Breast epithelium (tissue), 4 donors: ENCODE data around the gene H1-8. TPM values are rescaled to one million over a fixed set of nuclear protein-coding genes. Genes with fewer than 3 reads are reported as not detected.

Source experiments
- DNase-seq, 2 donors: peaks; one replicate each; pipeline ENCODE4 v3.0.0-alpha.2; 2019; ENCODE audit warnings: low spot score in 2 of 2
- H3K27ac ChIP-seq, 2 donors: fragments of 200-600 bp; sonication (generic) in 1 of 2; one replicate each; pipeline ENCODE4 v1.5.1; 2016 to 2019; ENCODE audit warnings: mild to moderate bottlenecking in 1 of 2
- H3K27me3 ChIP-seq, 2 donors: fragments of 200-600 bp; sonication (generic) in 1 of 2; one replicate each; pipeline versions ENCODE4 v1.5.1 to v1.6.0; 2017 to 2019; ENCODE audit warnings: control low read depth in 1 of 2, mild to moderate bottlenecking in 1 of 2
- H3K36me3 ChIP-seq: fragments of 200-600 bp; one replicate; pipeline ENCODE4 v1.5.1; 2019
- H3K4me1 ChIP-seq, 2 donors: fragments of 200-600 bp; sonication (generic); one replicate each; pipeline ENCODE4 v1.5.1; 2016 to 2019; ENCODE audit warnings: control low read depth in 1 of 2
- H3K4me3 ChIP-seq, 3 donors: fragments of 200-600 bp; sonication (generic); 1 replicate in 2 of 3; 2 replicates in 1 of 3; pipeline ENCODE4 v1.5.1; 2016 to 2019; ENCODE audit warnings: mild to moderate bottlenecking in 3 of 3, moderate library complexity in 2 of 3
- H3K9me3 ChIP-seq, 2 donors: fragments of 200-600 bp; sonication (generic) in 1 of 2; one replicate each; pipeline ENCODE4 v1.5.1; 2016 to 2019; ENCODE audit warnings: control low read depth in 1 of 2
- POLR2A ChIP-seq: fragments of 450-650 bp; IDR thresholded peaks from one replicate; pipeline ENCODE4 v1.6.1; 2016; ENCODE audit warnings: antibody characterized with exemption, mild to moderate bottlenecking, moderate library complexity
- POLR2AphosphoS5 ChIP-seq, 3 donors: sonication (generic); formaldehyde crosslinking; IDR thresholded peaks; one replicate each; pipeline ENCODE4 v1.6.1; 2017; ENCODE audit warnings: antibody characterized with exemption in 3 of 3
- intact Hi-C: fragments of 100-400 bp; cut with DNase I; formaldehyde crosslinking; loops from one replicate; pipeline ENCODE4 v1.15.1; 2023; ENCODE audit warnings: low total_unique reads
- total RNA-seq, 3 donors: library from RNA; depleted of rRNA; stranded (reverse); fragments of >200 nt; gene quantifications; one replicate each; pipeline ENCODE4 v1.1.0, GENCODE V29; 2016
- TF ChIP-seq, protein P1 (sequence below), 3 donors: fragments of 450-650 bp; IDR thresholded peaks; one replicate each; pipeline ENCODE4 v1.5.1; 2016 to 2017; ENCODE audit warnings: antibody characterized with exemption in 3 of 3, mild to moderate bottlenecking in 3 of 3, moderate library complexity in 3 of 3

Gene H1-8
- total RNA-seq, 3 donors from 2014 or later: not detected

DNA sequence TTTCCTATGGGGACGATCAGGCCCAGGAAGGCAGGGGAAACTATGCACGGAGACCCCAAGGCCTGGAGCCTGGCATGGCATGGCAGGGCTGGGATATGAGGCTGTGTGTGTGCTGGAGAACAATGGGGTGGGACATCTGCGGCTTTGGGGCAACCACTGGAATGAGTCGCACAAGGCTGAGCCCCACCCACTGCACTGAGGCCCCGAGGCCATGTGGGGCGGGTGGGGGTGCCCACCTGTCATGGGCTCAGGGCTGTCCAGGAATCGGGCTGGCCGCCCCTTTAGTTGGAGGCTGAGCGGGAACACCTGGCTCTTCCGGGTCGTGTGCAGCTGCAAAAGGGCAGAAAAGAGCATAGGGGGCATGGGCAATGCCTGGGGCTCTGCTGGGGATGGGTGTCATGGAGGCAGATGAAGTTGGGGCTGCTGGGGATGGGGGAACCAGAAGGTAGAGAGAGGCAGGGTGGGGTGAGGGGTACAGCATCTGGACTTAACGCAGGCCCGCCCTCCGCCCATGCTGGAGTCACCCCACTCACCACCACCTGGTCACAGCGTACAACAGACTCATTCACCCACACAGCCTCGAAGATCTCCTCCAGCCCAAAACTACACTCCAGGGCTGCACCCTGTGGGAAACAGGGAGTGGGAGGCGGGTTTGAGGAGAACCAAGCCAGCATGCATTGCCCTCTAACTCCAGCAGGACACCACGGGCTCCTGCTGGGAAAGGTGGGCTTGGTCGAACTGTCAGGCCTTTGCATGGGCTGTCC, 32.4 kb downstream of the H1-8 start:
- no peak overlapping the region for H3K4me3 ChIP-seq
- DNase-seq: no peak
- H3K27me3 ChIP-seq: no peaks in the 10 kb centered on the region
- TF ChIP-seq, protein P1, sequence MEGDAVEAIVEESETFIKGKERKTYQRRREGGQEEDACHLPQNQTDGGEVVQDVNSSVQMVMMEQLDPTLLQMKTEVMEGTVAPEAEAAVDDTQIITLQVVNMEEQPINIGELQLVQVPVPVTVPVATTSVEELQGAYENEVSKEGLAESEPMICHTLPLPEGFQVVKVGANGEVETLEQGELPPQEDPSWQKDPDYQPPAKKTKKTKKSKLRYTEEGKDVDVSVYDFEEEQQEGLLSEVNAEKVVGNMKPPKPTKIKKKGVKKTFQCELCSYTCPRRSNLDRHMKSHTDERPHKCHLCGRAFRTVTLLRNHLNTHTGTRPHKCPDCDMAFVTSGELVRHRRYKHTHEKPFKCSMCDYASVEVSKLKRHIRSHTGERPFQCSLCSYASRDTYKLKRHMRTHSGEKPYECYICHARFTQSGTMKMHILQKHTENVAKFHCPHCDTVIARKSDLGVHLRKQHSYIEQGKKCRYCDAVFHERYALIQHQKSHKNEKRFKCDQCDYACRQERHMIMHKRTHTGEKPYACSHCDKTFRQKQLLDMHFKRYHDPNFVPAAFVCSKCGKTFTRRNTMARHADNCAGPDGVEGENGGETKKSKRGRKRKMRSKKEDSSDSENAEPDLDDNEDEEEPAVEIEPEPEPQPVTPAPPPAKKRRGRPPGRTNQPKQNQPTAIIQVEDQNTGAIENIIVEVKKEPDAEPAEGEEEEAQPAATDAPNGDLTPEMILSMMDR (IDR thresholded peaks at IDR 0.05): no peak
- TF ChIP-seq POLR2AphosphoS5 (IDR thresholded peaks at IDR 0.05) (no peak), POLR2A (no peak)
- intact Hi-C loops: no loop called here
- no peaks in the 10 kb centered on the region for H3K36me3 ChIP-seq
- peaks cover 0 to 13% of the 10 kb centered on the region in 2 donors for H3K4me1 ChIP-seq
- no peaks in the 10 kb centered on the region for H3K9me3 ChIP-seq
- H3K27ac ChIP-seq: peak overlapping the region in 1 of 2 donors; percentile 86

DNA sequence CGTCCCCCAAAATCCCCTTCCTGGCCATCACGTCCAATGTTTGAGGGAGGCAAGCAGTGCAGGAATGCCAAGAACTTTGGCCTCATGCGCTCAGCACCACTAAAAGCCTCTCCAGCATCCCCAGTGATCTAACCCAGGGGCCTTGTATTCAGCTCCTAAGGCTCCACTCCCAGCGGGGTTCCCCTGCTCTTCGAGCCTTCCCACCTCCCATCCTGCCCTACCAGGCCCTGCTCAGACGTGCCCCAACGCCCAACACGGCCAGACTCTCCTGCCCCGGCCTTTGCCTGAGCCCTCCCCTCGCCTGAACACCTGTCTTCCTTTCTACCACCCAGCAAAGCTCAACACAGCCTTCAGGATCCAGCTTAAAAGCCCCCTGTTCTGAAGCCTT, 33.0 kb downstream of the H1-8 start:
- no peak for DNase-seq
- intact Hi-C loops: no loop called here
- peak overlapping the region; percentile 69 to 86 for H3K27ac ChIP-seq

DNA sequence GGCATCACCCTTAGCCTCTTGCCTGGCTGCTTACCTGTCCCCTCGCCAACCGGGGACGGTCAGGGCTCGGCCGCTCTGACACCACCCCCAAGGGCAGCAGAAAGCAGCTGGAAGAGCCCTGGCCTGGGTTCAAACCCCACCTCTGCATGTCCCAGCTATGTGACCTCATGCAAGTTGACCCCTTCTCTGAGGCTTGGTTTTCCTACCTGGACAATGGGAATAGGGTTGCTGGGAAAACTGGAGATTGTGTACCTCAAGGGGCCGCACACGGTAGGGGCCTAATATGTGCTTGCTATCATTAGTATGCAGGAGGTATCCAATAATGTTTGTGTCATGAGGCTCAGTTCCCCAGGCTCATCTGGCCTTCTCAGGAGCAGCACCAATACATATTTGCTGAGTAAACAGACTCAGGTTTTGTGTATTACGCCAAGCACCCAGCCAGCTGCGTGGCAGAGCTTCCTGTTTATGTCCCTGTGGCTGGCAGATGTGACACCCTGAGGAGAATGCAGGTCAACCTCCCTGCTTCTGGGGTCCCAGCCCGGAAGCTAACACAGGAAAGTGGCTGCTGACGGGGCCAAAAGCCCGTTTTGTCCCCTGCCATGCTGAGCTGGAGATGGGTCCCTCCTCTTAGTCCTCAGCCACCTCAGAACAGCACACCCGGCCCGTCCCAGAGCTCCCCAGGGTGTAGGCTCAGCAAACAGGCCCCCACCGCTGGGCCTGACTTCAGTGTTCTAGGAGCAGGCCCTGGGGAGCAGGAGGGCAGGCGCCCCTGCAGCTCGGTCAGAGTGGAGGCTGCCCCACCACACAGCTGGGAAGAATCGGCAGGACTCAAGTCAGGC, 33.8 kb downstream of the H1-8 start:
- DNase-seq: peak in 1 of 2 donors; percentile 65
- H3K27ac ChIP-seq: peak overlapping the region; percentile 69 to 86

More for the DNA sequence above, 33.0 kb downstream of the H1-8 start:
- Histone ChIP-seq H3K36me3 (no peaks in the 10 kb centered on the region), H3K4me3 (no peak overlapping the region), H3K27me3 (no peaks in the 10 kb centered on the region), H3K4me1 (peaks cover 0 to 13% of the 10 kb centered on the region in 2 donors), H3K9me3 (no peaks in the 10 kb centered on the region)
- TF ChIP-seq POLR2A (no peak), POLR2AphosphoS5 (IDR thresholded peaks at IDR 0.05) (no peak)
- TF ChIP-seq, protein P1 (IDR thresholded peaks at IDR 0.05): no peak

DNA sequence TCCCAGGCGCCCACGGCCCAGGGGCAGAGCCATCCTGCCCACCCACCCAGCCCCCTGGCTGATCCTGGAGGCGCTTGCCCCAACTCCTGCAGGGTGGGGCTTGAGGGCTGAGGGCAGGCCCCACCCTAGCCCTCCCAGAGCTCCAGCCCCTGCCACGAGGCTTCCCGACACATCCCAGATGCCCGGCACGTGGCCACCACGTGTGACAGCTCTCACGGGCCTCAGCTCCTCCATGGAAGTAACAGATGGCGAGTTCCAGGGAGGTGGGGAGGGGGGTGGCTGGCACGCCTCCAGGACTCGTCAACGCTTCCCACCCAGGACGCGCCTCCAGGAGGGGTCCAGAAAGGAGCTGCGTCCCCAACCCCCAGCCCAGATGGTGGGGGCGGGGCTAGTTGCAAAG, 34.4 kb downstream of the H1-8 start:
- peak in 1 of 2 donors; percentile 34 for DNase-seq
- intact Hi-C loops: no loop called here
- Histone ChIP-seq H3K9me3 (no peaks in the 10 kb centered on the region), H3K4me3 (no peak overlapping the region), H3K36me3 (no peaks in the 10 kb centered on the region), H3K27ac (peak overlapping the region; percentile 69 to 86), H3K27me3 (no peaks in the 10 kb centered on the region), H3K4me1 (peaks cover 0 to 13% of the 10 kb centered on the region in 2 donors)
- TF ChIP-seq POLR2A (no peak), POLR2AphosphoS5 (IDR thresholded peaks at IDR 0.05) (no peak)
- TF ChIP-seq, protein P1 (IDR thresholded peaks at IDR 0.05): no peak

More for the DNA sequence above, 33.8 kb downstream of the H1-8 start:
- intact Hi-C loops: no loop called here
- Histone ChIP-seq H3K4me1 (peaks cover 0 to 13% of the 10 kb centered on the region in 2 donors), H3K27me3 (no peaks in the 10 kb centered on the region), H3K36me3 (no peaks in the 10 kb centered on the region), H3K4me3 (no peak overlapping the region), H3K9me3 (no peaks in the 10 kb centered on the region)
- TF ChIP-seq POLR2AphosphoS5 (IDR thresholded peaks at IDR 0.05) (peak in 1 of 3 donors; percentile 12), POLR2A (no peak)
- TF ChIP-seq, protein P1 (IDR thresholded peaks at IDR 0.05): no peak
